DND-41 (cell line): ENCODE results near the gene CCDC171.

Experiments
- ATAC-seq: fragments of 200-7000 bp; cut with Tn5 transposase; 3 replicates; pipeline ENCODE4 v1.9.1; 2021; ENCODE audit warnings: low read depth; ENCODE audit not compliant: insufficient read depth
- DNase-seq: peaks from one replicate; pipeline ENCODE4 v3.0.0-alpha.2; 2020
- H2AFZ ChIP-seq: 2 replicates; pipeline ENCODE4 v1.6.0; 2012; ENCODE audit warnings: low read depth, low read length
- H3K27ac ChIP-seq: 2 replicates; pipeline ENCODE4 v1.5.1; 2012; ENCODE audit warnings: low read length, inconsistent platforms
- H3K27me3 ChIP-seq: fragments of 200-600 bp; sonication (generic); 2 replicates; pipeline ENCODE4 v1.6.0; 2012; ENCODE audit warnings: low read length, mild to moderate bottlenecking, inconsistent platforms; ENCODE audit not compliant: insufficient read depth, poor library complexity
- H3K36me3 ChIP-seq: 2 replicates; pipeline ENCODE4 v1.5.1; 2012; ENCODE audit warnings: low read length, inconsistent platforms; ENCODE audit not compliant: insufficient read depth
- H3K4me1 ChIP-seq: 2 replicates; pipeline ENCODE4 v1.5.1; 2012; ENCODE audit warnings: mild to moderate bottlenecking, low read length; ENCODE audit not compliant: insufficient read depth
- H3K4me2 ChIP-seq: 2 replicates; pipeline ENCODE4 v1.6.0; 2012; ENCODE audit warnings: mild to moderate bottlenecking, moderate library complexity, low read length, inconsistent platforms; ENCODE audit not compliant: insufficient read depth
- H3K4me3 ChIP-seq, 2 experiments: fragments of 200-600 bp in 1 of 2; shearing (Covaris generic) in 1 of 2; 2 replicates each; pipeline ENCODE4 v1.5.1; 2012 to 2016; ENCODE audit warnings: inconsistent platforms in 2 of 2, low read length in 2 of 2, mild to moderate bottlenecking in 2 of 2, low read depth in 1 of 2, moderate library complexity in 1 of 2
- H3K79me2 ChIP-seq: 2 replicates; pipeline ENCODE4 v1.6.0; 2012; ENCODE audit warnings: low read length, inconsistent platforms; ENCODE audit not compliant: insufficient read depth
- H3K9ac ChIP-seq: 2 replicates; pipeline ENCODE4 v1.6.0; 2012; ENCODE audit warnings: low read depth, mild to moderate bottlenecking, inconsistent platforms, low read length, moderate library complexity
- H3K9me3 ChIP-seq: 2 replicates; pipeline ENCODE4 v1.5.1; 2012; ENCODE audit warnings: low read length, moderate library complexity, mild to moderate bottlenecking, inconsistent platforms; ENCODE audit not compliant: insufficient read depth, severe bottlenecking
- H4K20me1 ChIP-seq: 2 replicates; pipeline ENCODE4 v1.6.0; 2012; ENCODE audit warnings: low read length; ENCODE audit not compliant: insufficient read depth
- CTCF ChIP-seq: IDR thresholded peaks from 2 replicates; pipeline ENCODE4 v1.5.1; 2012; ENCODE audit warnings: borderline replicate concordance, low read length, moderate library complexity, mild to moderate bottlenecking; ENCODE audit not compliant: poor library complexity, severe bottlenecking; ENCODE audit errors: extremely low read depth
- EZH2 ChIP-seq: IDR thresholded peaks from 3 replicates; pipeline ENCODE4 v1.6.1; 2012; ENCODE audit warnings: borderline replicate concordance, low read depth, mild to moderate bottlenecking, moderate library complexity, low read length, inconsistent platforms; ENCODE audit not compliant: severe bottlenecking

Gene CCDC171

GRCh38 chr9:15873573-15874177, 320.8 kb downstream of the CCDC171 start:
- no peaks in the 10 kb centered on the region for H3K36me3 ChIP-seq
- H3K4me2 ChIP-seq, result no peak overlapping the region
- no peaks in the 10 kb centered on the region for H3K79me2 ChIP-seq
- no peaks in the 10 kb centered on the region for H3K4me1 ChIP-seq
- H3K9me3 ChIP-seq, result no peaks in the 10 kb centered on the region
- H3K4me3 ChIP-seq, result no peak overlapping the region
- ATAC-seq, result peak; percentile 71; the same call in 2 of the 3 replicates
- no peak for TF ChIP-seq EZH2
- TF ChIP-seq CTCF, result peak; percentile 69
- H2AFZ ChIP-seq, result no peak overlapping the region
- DNase-seq, result no peak
- no peaks in the 10 kb centered on the region for H4K20me1 ChIP-seq
- no peak overlapping the region for H3K9ac ChIP-seq
- no peaks in the 10 kb centered on the region for H3K27me3 ChIP-seq
- no peak overlapping the region for H3K27ac ChIP-seq

- Histone ChIP-seq H3K4me1 (no peaks in the 10 kb centered on the region), H3K79me2 (no peaks in the 10 kb centered on the region), H3K4me3 (no peak overlapping the region), H2AFZ (no peak overlapping the region), H3K9me3 (no peaks in the 10 kb centered on the region), H4K20me1 (no peaks in the 10 kb centered on the region), H3K9ac (no peak overlapping the region), H3K36me3 (no peaks in the 10 kb centered on the region), H3K27ac (no peak overlapping the region), H3K27me3 (no peaks in the 10 kb centered on the region), H3K4me2 (no peak overlapping the region)
- TF ChIP-seq CTCF (no peak), EZH2 (no peak)
- no peak for ATAC-seq
- no peak for DNase-seq
These were observed 329.5 kb downstream of the CCDC171 start for GRCh38 chr9:15882328-15882727.

- Histone ChIP-seq H3K36me3 (no peaks in the 10 kb centered on the region), H3K79me2 (no peaks in the 10 kb centered on the region), H2AFZ (no peak overlapping the region), H3K27ac (no peak overlapping the region), H3K27me3 (no peaks in the 10 kb centered on the region), H3K4me1 (no peaks in the 10 kb centered on the region), H3K9ac (no peak overlapping the region), H3K4me3 (no peak overlapping the region), H3K4me2 (no peak overlapping the region), H4K20me1 (no peaks in the 10 kb centered on the region), H3K9me3 (no peaks in the 10 kb centered on the region)
- no peak for DNase-seq
- no peak for TF ChIP-seq EZH2
- TF ChIP-seq CTCF, result no peak
- ATAC-seq, result no peak
These were observed 330.0 kb downstream of the CCDC171 start for GRCh38 chr9:15882883-15883282.
